H1 (cell line): Measurements from ENCODE around the gene CAPZB. TPM values are rescaled to one million over a fixed set of nuclear protein-coding genes. Genes with fewer than 3 reads are reported as not detected.

ENCODE experiments used
- ZNF274 ChIP-seq: IDR thresholded peaks from 2 replicates; pipeline ENCODE4 v1.7.0; 2012; ENCODE audit warnings: low read length, borderline replicate concordance; ENCODE audit errors: extremely low read depth
- polyA plus RNA-seq, 7 experiments: library from polyadenylated mRNA; depleted of rRNA in 3 of 7; stranded (reverse) in 5 of 7; unstranded in 2 of 7; fragments of >200 nt in 5 of 7; fragments of 200-250 nt in 2 of 7; gene quantifications; 1 replicate in 5 of 7; 2 replicates in 1 of 7; 4 replicates in 1 of 7; pipeline versions ENCODE4 v1.2.1 to v1.2.3, GENCODE V29; 2011 to 2013; ENCODE audit warnings: missing spikeins in 2 of 7, mixed read lengths in 2 of 7
- total RNA-seq: library from RNA; stranded (reverse); fragmentation: NEBNext Ultra II Directional; extraction: Animal tissue kit (Norgen Biotek cat#: 25700); gene quantifications from 2 replicates; pipeline ENCODE4 v1.2.1, GENCODE V29; 2021
- TF ChIP-seq, protein P1 (sequence below): IDR thresholded peaks from 2 replicates; pipeline ENCODE4 v1.6.1; 2012; ENCODE audit warnings: low read length, inconsistent platforms
- TF ChIP-seq, protein P2 (sequence below): IDR thresholded peaks from 2 replicates; pipeline ENCODE4 v1.6.1; 2012; ENCODE audit warnings: inconsistent platforms

Gene CAPZB
- total and polyA plus RNA-seq, 2 of the 8 experiments (the other 6 are each of a cell fraction or from before 2014, with no cell fraction given): 162 to 371 TPM

DNA sequence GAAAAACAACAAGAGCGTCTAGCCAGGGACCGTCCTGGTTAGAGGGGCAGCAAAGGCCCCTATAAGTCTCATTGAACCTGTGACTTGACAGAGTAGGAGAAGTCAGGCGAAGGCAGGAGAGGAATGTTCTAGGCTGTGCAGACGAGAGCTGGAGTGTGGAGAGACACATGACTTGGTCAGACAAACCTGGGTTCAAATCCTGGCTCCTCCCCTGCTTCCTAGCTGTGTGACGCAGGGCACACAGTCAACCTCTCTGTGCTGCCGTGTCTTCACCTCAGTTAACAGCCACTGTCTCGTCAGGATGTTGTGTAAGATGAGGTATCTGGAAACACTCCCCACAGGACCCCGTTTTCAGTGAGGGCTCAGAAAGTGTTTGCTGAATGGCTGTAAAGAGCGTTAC, 157.6 kb downstream of the CAPZB start (continued):
- TF ChIP-seq, protein P1, sequence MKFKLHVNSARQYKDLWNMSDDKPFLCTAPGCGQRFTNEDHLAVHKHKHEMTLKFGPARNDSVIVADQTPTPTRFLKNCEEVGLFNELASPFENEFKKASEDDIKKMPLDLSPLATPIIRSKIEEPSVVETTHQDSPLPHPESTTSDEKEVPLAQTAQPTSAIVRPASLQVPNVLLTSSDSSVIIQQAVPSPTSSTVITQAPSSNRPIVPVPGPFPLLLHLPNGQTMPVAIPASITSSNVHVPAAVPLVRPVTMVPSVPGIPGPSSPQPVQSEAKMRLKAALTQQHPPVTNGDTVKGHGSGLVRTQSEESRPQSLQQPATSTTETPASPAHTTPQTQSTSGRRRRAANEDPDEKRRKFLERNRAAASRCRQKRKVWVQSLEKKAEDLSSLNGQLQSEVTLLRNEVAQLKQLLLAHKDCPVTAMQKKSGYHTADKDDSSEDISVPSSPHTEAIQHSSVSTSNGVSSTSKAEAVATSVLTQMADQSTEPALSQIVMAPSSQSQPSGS: no peak
- TF ChIP-seq ZNF274: no peak
- TF ChIP-seq, protein P2, sequence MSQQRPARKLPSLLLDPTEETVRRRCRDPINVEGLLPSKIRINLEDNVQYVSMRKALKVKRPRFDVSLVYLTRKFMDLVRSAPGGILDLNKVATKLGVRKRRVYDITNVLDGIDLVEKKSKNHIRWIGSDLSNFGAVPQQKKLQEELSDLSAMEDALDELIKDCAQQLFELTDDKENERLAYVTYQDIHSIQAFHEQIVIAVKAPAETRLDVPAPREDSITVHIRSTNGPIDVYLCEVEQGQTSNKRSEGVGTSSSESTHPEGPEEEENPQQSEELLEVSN: no peak
